ENCODE results near the gene MYL6. TPM values are rescaled to one million over a fixed set of nuclear protein-coding genes. Genes with fewer than 3 reads are reported as not detected.

The MYL6 gene
- total RNA-seq, 2 donors from 2014 or later: 1,641 to 1,922 TPM

DNA sequence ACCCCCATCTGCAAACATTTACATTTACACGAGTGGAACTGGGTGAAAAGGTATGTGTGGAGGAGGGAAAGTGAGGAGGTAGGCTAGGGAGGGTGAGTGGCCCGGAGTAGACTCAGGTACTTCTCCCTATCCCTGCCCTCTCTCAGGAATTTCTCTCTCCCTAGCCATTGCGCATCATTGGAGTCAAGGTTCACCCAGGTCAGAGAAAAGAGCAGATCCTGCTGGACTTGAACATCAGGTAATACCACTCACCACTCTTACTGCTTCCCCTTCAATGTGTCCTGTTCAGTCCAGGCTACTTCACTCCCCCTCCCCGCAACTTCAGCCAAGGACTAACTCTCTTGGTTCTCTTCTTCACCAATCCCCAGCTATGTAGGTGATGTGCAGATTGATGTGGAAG, 27.3 kb upstream of the MYL6 start:
- intact Hi-C loops (cut with DNase I): no loop called here
- H3K9me3 ChIP-seq: no peaks in the 10 kb centered on the region
- H3K36me3 ChIP-seq: peaks cover 5% of the 10 kb centered on the region
- H3K27me3 ChIP-seq: no peaks in the 10 kb centered on the region
- H3K4me1 ChIP-seq: peaks cover 14% of the 10 kb centered on the region
- no peak overlapping the region for H3K4me3 ChIP-seq
- TF ChIP-seq, protein P1, sequence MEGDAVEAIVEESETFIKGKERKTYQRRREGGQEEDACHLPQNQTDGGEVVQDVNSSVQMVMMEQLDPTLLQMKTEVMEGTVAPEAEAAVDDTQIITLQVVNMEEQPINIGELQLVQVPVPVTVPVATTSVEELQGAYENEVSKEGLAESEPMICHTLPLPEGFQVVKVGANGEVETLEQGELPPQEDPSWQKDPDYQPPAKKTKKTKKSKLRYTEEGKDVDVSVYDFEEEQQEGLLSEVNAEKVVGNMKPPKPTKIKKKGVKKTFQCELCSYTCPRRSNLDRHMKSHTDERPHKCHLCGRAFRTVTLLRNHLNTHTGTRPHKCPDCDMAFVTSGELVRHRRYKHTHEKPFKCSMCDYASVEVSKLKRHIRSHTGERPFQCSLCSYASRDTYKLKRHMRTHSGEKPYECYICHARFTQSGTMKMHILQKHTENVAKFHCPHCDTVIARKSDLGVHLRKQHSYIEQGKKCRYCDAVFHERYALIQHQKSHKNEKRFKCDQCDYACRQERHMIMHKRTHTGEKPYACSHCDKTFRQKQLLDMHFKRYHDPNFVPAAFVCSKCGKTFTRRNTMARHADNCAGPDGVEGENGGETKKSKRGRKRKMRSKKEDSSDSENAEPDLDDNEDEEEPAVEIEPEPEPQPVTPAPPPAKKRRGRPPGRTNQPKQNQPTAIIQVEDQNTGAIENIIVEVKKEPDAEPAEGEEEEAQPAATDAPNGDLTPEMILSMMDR (IDR thresholded peaks at IDR 0.05): no peak
- no peak for DNase-seq
- peak overlapping the region in 1 of 2 donors; percentile 9 for H3K9ac ChIP-seq (ENCODE audit: low read depth in 2 of 2, low read length in 2 of 2)
- no peak overlapping the region for H3K27ac ChIP-seq

DNA sequence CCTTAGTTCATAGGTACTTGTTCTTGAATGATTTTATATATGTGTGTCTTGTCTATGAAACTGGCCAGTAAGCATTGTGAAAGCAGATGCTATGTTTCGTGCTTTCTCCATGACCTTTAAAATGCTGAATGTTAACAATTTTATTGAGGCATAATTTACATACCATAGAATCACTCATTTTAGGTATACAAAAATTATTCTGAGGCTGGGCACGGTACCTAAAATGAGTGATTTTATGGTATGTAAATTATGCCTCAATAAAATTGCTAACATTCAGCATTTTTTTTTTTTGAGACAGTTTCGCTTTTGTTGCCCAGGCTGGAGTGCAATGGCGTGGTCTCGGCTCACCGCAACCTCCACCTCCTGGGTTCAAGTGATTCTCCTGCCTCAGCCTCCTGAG, 23.3 kb upstream of the MYL6 start:
- intact Hi-C loops (cut with DNase I): no loop called here
- H3K36me3 ChIP-seq: peaks cover 12% of the 10 kb centered on the region
- TF ChIP-seq, protein P1 (IDR thresholded peaks at IDR 0.05): no peak

DNA sequence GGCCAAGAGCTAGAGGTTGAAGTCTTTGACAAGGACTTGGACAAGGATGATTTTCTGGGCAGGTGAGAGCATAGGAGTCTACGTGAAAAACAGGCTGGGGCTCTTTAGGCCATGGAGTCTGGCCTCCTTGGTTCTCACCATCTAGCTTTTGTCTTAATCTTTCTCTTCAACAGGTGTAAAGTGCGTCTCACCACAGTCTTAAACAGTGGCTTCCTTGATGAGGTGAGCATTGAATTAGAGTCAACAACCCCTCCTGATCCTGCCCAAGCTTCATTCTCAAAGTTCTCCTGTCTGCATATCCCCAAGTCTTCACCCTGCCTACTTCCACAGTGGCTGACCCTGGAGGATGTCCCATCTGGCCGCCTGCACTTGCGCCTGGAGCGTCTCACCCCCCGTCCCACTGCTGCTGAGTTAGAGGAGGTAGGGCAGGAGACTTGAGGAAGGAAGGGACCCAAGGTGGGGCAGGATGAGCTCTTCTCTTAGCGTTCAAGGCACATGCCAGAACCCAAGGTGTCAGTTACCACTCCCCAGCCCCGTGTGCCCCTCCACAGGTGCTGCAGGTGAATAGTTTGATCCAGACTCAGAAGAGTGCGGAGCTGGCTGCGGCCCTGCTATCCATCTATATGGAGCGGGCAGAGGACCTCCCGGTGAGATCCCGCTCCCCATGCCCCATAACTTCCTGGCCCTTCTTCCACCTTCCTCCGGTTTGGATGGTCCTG, 20.1 kb upstream of the MYL6 start:
- no peaks in the 10 kb centered on the region for H3K9me3 ChIP-seq
- DNase-seq: no peak
- no peak overlapping the region for H3K9ac ChIP-seq (ENCODE audit: low read depth in 2 of 2, low read length in 2 of 2)
- TF ChIP-seq, protein P1 (IDR thresholded peaks at IDR 0.05): no peak
- no peaks in the 10 kb centered on the region for H3K27me3 ChIP-seq
- no peak overlapping the region for H3K27ac ChIP-seq
- H3K4me1 ChIP-seq: no peaks in the 10 kb centered on the region
- H3K4me3 ChIP-seq: no peak overlapping the region
- intact Hi-C loops (cut with DNase I): no loop called here
- peaks cover 17% of the 10 kb centered on the region for H3K36me3 ChIP-seq

More for the DNA sequence above, 23.3 kb upstream of the MYL6 start:
- DNase-seq: no peak
- no peak overlapping the region for H3K9ac ChIP-seq (ENCODE audit: low read depth in 2 of 2, low read length in 2 of 2)
- no peaks in the 10 kb centered on the region for H3K9me3 ChIP-seq
- no peaks in the 10 kb centered on the region for H3K27me3 ChIP-seq
- no peak overlapping the region for H3K4me3 ChIP-seq
- no peak overlapping the region for H3K27ac ChIP-seq
- H3K4me1 ChIP-seq: peaks cover 1% of the 10 kb centered on the region

DNA sequence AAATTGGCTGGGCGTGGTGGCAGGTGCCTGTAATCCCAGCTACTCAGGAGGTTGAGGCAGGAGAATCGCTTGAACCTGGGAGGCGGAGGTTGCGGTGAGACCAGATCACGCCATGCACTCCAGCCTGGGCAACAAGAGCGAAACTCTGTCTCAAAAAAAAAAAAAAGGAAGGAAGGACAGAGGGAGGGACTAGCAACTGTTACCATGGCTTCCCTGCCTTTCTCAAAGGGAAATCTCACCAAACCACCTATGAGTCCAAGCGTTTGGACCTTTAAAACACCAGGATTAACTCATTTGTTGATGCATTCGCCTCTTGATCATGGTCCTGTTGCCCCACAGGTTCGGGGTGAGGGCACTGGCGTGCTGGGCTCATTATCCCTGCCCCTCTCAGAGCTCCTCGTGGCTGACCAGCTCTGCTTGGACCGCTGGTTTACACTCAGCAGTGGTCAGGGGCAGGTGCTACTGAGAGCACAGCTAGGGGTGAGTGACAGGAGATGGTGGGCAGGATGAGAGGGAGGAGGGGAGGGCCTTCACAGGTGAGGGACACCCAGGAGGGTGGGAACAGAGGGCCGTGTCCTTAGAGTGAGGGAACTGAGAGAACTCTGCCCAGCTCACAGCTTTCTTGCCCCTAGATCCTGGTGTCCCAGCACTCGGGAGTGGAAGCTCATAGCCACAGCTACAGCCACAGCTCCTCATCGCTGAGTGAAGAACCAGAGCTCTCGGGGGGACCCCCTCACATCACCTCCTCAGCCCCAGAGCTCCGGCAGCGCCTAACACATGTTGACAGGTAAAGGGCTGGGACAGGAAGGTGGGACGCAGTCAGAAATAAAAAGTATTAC, 16.0 kb upstream of the MYL6 start:
- Histone ChIP-seq H3K9me3 (no peaks in the 10 kb centered on the region), H3K4me3 (no peak overlapping the region), H3K27ac (no peak overlapping the region), H3K9ac (ENCODE audit: low read depth in 2 of 2, low read length in 2 of 2) (no peak overlapping the region), H3K36me3 (peaks cover 15% of the 10 kb centered on the region), H3K4me1 (no peaks in the 10 kb centered on the region), H3K27me3 (no peaks in the 10 kb centered on the region)
- TF ChIP-seq, protein P1 (IDR thresholded peaks at IDR 0.05): no peak
- DNase-seq: no peak
- intact Hi-C loops (cut with DNase I): no loop called here

DNA sequence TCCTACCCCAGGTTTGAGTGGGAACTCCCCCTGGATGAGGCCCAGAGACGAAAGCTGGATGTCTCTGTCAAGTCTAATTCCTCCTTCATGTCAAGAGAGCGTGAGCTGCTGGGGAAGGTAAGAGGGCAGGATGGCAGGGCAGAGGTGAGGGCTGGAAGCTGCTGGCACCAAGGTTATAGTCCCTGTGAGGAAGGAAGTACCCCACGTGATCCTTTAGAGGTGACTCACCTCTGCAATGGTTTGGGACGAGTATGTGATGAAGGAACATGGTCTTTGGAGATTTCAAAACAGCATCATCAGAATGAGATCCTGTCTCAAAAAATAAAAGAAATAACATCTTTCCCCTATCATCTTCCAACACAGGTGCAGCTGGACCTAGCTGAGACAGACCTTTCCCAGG, 14.9 kb upstream of the MYL6 start:
- no peak for DNase-seq
- peak overlapping the region; percentile 44 for H3K27ac ChIP-seq
- peaks cover 13% of the 10 kb centered on the region for H3K36me3 ChIP-seq
- H3K9me3 ChIP-seq: no peaks in the 10 kb centered on the region
- H3K9ac ChIP-seq (ENCODE audit: low read depth in 2 of 2, low read length in 2 of 2): no peak overlapping the region
- TF ChIP-seq, protein P1 (IDR thresholded peaks at IDR 0.05): no peak
- no peaks in the 10 kb centered on the region for H3K27me3 ChIP-seq
- no peak overlapping the region for H3K4me3 ChIP-seq
- no peaks in the 10 kb centered on the region for H3K4me1 ChIP-seq
- intact Hi-C loops (cut with DNase I): no loop called here

Measured in colonic mucosa (tissue), 4 donors.